Endodermal cell (in vitro differentiated cells): ENCODE measurements around the gene CLDN20. TPM values are rescaled to one million over a fixed set of nuclear protein-coding genes. Genes with fewer than 3 reads are reported as not detected.
"Not testable (repeated sequence)": the region's sequence is repeated elsewhere in the genome, so short reads cannot be mapped to it uniquely, and the experiment has no call there.

Experiments used
- DNase-seq: peaks from one replicate; pipeline ENCODE4 v3.0.0-alpha.2; 2017
- H3K27ac ChIP-seq: 2 replicates; pipeline ENCODE4 v1.5.1; 2013; ENCODE audit warnings: mild to moderate bottlenecking, low read depth, low read length, moderate library complexity
- H3K27me3 ChIP-seq: 2 replicates; pipeline ENCODE4 v1.6.1; 2013; ENCODE audit warnings: mild to moderate bottlenecking, low read length, moderate library complexity; ENCODE audit not compliant: insufficient read depth, control insufficient read depth, poor library complexity, severe bottlenecking
- H3K36me3 ChIP-seq: 2 replicates; pipeline ENCODE4 v1.7.0; 2013; ENCODE audit warnings: mild to moderate bottlenecking, low read length, moderate library complexity; ENCODE audit not compliant: control insufficient read depth, insufficient read depth
- H3K4me1 ChIP-seq: one replicate; pipeline ENCODE4 v1.7.0; 2013; ENCODE audit warnings: low read length; ENCODE audit not compliant: control insufficient read depth, insufficient read depth
- H3K4me3 ChIP-seq: 2 replicates; pipeline ENCODE4 v1.5.1; 2013; ENCODE audit warnings: mild to moderate bottlenecking, low read length, moderate library complexity
- H3K9ac ChIP-seq: 2 replicates; pipeline ENCODE4 v1.6.1; 2013; ENCODE audit warnings: mild to moderate bottlenecking, low read length, moderate library complexity; ENCODE audit not compliant: poor library complexity, severe bottlenecking; ENCODE audit errors: extremely low read depth
- H3K9me3 ChIP-seq: 2 replicates; pipeline ENCODE4 v1.6.1; 2013; ENCODE audit warnings: mild to moderate bottlenecking, low read length, moderate library complexity; ENCODE audit not compliant: control insufficient read depth
- H3K27ac Mint-ChIP-seq: 2 replicates; pipeline ENCODE4 v1.8.0; 2020; ENCODE audit warnings: mixed read lengths
- H3K27me3 Mint-ChIP-seq: 2 replicates; pipeline ENCODE4 v1.8.0; 2021; ENCODE audit warnings: mild to moderate bottlenecking, mixed read lengths; ENCODE audit not compliant: insufficient read depth
- H3K36me3 Mint-ChIP-seq: 2 replicates; pipeline ENCODE4 v1.8.0; 2020; ENCODE audit warnings: low read depth, mixed read lengths
- H3K4me1 Mint-ChIP-seq: 2 replicates; pipeline ENCODE4 v1.8.0; 2020; ENCODE audit warnings: mixed read lengths
- H3K4me3 Mint-ChIP-seq: 2 replicates; pipeline ENCODE4 v1.8.0; 2020; ENCODE audit warnings: mild to moderate bottlenecking, moderate library complexity, mixed read lengths
- H3K9me3 Mint-ChIP-seq: 2 replicates; pipeline ENCODE4 v1.8.0; 2020; ENCODE audit warnings: mild to moderate bottlenecking, mixed read lengths
- WGBS, 2 experiments: methylation state at CpG; one replicate each; pipeline versions ENCODE4 v1.1.5 to v1.1.7; 2013; ENCODE audit warnings: missing lambda C conversion rate in 2 of 2, mixed read lengths in 1 of 2; ENCODE audit not compliant: insufficient coverage in 1 of 2, insufficient read length in 1 of 2; 5-methylcytosine and 5-hydroxymethylcytosine counted together
- total RNA-seq, 2 donors: library from RNA; stranded (reverse); fragmentation: NEBNext Ultra II Directional in 1 of 2; extraction: Animal tissue kit (Norgen Biotek cat#: 25700) in 1 of 2; gene quantifications; 2 replicates in 1 of 2; 3 replicates in 1 of 2; pipeline ENCODE4 v1.2.1, GENCODE V29; 2021
- TF ChIP-seq, protein P1 (sequence below): fragments of 200-600 bp; sonication (generic); conservative IDR thresholded peaks from 2 replicates; pipeline ENCODE4 v1.5.0; 2021; ENCODE audit warnings: antibody characterized with exemption, mild to moderate bottlenecking

Gene CLDN20
- total RNA-seq, 2 donors from 2014 or later = not detected

DNA sequence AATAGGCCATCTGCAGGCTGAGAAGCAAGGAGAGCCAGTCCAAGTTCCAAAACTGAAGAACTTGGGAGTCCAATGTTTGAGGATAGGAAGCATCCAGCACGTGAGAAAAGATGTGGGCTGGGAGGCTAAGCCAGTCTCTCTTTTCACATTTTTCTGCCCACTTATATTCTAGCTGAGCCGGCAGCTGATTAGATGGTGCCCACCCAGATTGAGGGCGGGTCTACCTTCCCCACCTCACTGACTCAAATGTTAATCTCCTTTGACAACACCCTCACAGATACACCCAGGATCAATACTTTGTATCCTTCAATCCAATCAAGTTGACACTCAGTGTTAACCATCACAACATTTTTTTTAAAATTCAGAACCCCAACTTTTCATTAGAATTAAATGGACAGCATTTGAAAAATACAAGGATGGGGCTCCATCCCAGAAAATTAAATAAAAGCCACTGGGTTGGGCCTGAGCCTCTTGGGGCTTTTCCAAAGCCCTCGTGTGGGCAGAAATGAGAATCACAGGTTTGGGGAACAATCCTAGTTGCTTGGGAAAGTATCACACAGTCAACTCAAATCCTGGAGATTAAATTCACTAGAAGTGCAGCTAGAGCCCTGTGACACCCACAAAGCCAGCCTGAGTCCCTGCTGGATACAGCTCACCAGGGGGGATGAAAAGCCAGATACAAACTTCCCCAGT, 2.2 kb downstream of the CLDN20 start:
- no peak overlapping the region for H3K27ac Mint-ChIP-seq
- TF ChIP-seq, protein P1, sequence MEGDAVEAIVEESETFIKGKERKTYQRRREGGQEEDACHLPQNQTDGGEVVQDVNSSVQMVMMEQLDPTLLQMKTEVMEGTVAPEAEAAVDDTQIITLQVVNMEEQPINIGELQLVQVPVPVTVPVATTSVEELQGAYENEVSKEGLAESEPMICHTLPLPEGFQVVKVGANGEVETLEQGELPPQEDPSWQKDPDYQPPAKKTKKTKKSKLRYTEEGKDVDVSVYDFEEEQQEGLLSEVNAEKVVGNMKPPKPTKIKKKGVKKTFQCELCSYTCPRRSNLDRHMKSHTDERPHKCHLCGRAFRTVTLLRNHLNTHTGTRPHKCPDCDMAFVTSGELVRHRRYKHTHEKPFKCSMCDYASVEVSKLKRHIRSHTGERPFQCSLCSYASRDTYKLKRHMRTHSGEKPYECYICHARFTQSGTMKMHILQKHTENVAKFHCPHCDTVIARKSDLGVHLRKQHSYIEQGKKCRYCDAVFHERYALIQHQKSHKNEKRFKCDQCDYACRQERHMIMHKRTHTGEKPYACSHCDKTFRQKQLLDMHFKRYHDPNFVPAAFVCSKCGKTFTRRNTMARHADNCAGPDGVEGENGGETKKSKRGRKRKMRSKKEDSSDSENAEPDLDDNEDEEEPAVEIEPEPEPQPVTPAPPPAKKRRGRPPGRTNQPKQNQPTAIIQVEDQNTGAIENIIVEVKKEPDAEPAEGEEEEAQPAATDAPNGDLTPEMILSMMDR = peak; percentile 58
- H3K9me3 Mint-ChIP-seq = peaks cover 14% of the 10 kb centered on the region
- Histone ChIP-seq H3K9me3 (peaks cover 9% of the 10 kb centered on the region), H3K36me3 (peaks cover 40% of the 10 kb centered on the region), H3K9ac (no peak overlapping the region), H3K4me1 (peaks cover 7% of the 10 kb centered on the region), H3K4me3 (no peak overlapping the region), H3K27ac (no peak overlapping the region), H3K27me3 (no peaks in the 10 kb centered on the region)
- 90 to 94% methylated on average over 3 to 4 of the region's 4 CpGs for WGBS, 2 experiments
- H3K27me3 Mint-ChIP-seq = no peaks in the 10 kb centered on the region
- no peak overlapping the region for H3K4me3 Mint-ChIP-seq
- peaks cover 47% of the 10 kb centered on the region for H3K36me3 Mint-ChIP-seq
- no peak for DNase-seq
- peaks cover 36% of the 10 kb centered on the region for H3K4me1 Mint-ChIP-seq

DNA sequence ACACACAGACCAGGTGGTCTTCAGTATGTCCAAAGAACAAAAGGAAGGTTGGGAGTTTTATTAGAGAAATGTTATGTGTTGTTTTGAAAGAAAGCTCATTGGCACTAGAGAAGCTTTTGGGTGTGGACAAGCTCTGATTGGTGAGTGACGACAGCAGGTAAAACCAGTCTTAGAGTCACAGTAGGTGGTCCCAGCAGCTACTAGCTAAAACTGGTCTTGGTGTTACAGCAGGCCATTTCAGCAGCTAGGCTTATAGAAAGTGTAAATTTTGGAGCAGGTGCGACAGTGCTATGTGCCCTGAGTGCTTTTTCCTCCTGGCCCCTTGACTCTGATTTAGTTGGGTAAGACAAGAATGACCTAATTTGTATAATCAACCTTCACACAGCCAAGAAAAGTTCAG, 3.6 kb downstream of the CLDN20 start:
- Histone ChIP-seq H3K9me3 (peaks cover 9% of the 10 kb centered on the region), H3K27ac (no peak overlapping the region), H3K9ac (no peak overlapping the region), H3K36me3 (peaks cover 49% of the 10 kb centered on the region), H3K4me3 (peak overlapping the region; percentile 42), H3K27me3 (no peaks in the 10 kb centered on the region), H3K4me1 (peaks cover 7% of the 10 kb centered on the region)
- Mint-ChIP-seq H3K27me3 (no peaks in the 10 kb centered on the region), H3K4me3 (no peak overlapping the region), H3K4me1 (peaks cover 27% of the 10 kb centered on the region), H3K9me3 (peaks cover 14% of the 10 kb centered on the region), H3K27ac (no peak overlapping the region), H3K36me3 (peaks cover 47% of the 10 kb centered on the region)
- 86 to 89% methylated on average over 1 to 2 of the region's 2 CpGs for WGBS, 2 experiments
- no peak for DNase-seq
- TF ChIP-seq, protein P1 = no peak

DNA sequence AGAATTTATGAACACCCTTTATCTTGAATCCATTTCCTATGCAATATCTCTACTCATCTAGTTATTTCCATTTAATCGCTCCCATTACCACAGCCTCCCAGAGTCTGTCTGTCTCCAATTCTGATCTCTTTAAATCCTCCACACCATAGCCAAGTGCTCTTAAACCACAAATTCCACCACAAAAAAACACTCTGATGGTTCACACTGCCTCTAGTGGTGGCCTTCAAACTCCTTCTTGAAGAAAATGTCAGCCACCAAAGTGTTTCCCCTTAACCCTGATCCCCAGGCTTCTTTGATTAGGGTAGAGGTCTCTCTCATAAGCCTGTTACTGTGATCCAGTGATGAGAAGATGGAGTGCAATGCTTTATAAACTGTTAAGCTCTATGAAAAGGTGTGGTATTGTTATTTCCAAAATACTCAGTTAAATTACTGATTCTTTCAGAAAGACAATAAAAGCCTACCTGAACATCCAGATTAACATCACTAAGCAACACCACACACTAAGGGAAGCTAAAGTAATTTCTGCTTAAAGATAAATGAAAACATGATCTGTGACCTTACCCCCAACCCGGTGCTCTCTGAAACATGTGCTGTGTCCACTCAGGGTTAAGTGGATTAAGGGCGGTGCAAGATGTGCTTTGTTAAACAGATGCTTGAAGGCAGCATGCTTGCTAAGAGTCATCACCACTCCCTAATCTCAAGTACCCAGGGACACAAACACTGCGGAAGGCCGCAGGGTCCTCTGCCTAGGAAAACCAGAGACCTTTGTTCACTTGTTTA, 4.5 kb downstream of the CLDN20 start:
- not testable (repeated sequence) for DNase-seq, H3K4me3 Mint-ChIP-seq, H3K9me3 ChIP-seq, H3K4me3 ChIP-seq, H3K9ac ChIP-seq, H3K27me3 ChIP-seq, H3K27me3 Mint-ChIP-seq, H3K4me1 ChIP-seq, H3K27ac ChIP-seq
- TF ChIP-seq, protein P1 = peak; percentile 79
- H3K4me1 Mint-ChIP-seq = peaks cover 28% of the 10 kb centered on the region
- peaks cover 14% of the 10 kb centered on the region for H3K9me3 Mint-ChIP-seq
- peaks cover 47% of the 10 kb centered on the region for H3K36me3 Mint-ChIP-seq
- WGBS, 2 experiments = 89 to 95% methylated on average over 1 of the region's 5 CpGs
- peaks cover 57% of the 10 kb centered on the region for H3K36me3 ChIP-seq
- H3K27ac Mint-ChIP-seq = peak overlapping the region; percentile 75
